Measurements from ENCODE around the gene F2RL2. TPM values are rescaled to one million over a fixed set of nuclear protein-coding genes. Genes with fewer than 3 reads are reported as not detected.

F2RL2 gene
- polyA plus RNA-seq, 1 donor from 2014 or later: not detected

- no peaks in the 10 kb centered on the region for H3K9me3 ChIP-seq (ENCODE audit: low read length)
- H3K27ac ChIP-seq (ENCODE audit: low read length): no peak overlapping the region
- no peak overlapping the region for H2AFZ ChIP-seq (ENCODE audit: low read depth, low read length)
- no peak for TF ChIP-seq EZH2 (IDR thresholded peaks at IDR 0.05; ENCODE audit: borderline replicate concordance, insufficient read depth, low read length, poor library complexity, severe bottlenecking)
- no peak for TF ChIP-seq SMC3 (conservative IDR thresholded peaks at IDR 0.05; ENCODE audit: poor library complexity)
- no peak for TF ChIP-seq EP300 (conservative IDR thresholded peaks at IDR 0.05; ENCODE audit: poor library complexity, severe bottlenecking)
- TF ChIP-seq RAD21 (conservative IDR thresholded peaks at IDR 0.05): no peak
- TF ChIP-seq POLR2AphosphoS5 (IDR thresholded peaks at IDR 0.05): no peak
- TF ChIP-seq REST (IDR thresholded peaks at IDR 0.05; ENCODE audit: borderline replicate concordance): no peak
- no peak for TF ChIP-seq CTCF (IDR thresholded peaks at IDR 0.05; ENCODE audit: poor library complexity, severe bottlenecking)
- TF ChIP-seq TAF1 (IDR thresholded peaks at IDR 0.05; ENCODE audit: low read depth): no peak
- no peak for TF ChIP-seq MXI1 (conservative IDR thresholded peaks at IDR 0.05; ENCODE audit: poor library complexity, severe bottlenecking)
- H3K9ac ChIP-seq (ENCODE audit: low read length): no peak overlapping the region
- H3F3A ChIP-seq (ENCODE audit: insufficient read depth, low read length, poor library complexity, severe bottlenecking): no peaks in the 10 kb centered on the region
- H3K9me2 ChIP-seq (ENCODE audit: insufficient read depth, low read length): no peaks in the 10 kb centered on the region
- H3K36me3 ChIP-seq (ENCODE audit: insufficient read depth, low read length): no peaks in the 10 kb centered on the region
- H3K79me2 ChIP-seq (replicated peaks; ENCODE audit: insufficient read depth, low read length): no peaks in the 10 kb centered on the region
- no peak overlapping the region for H3K4me2 ChIP-seq (ENCODE audit: low read length)
- no peaks in the 10 kb centered on the region for H3K27me3 ChIP-seq (ENCODE audit: insufficient read depth, low read depth, low read length)
- H3K4me3 ChIP-seq (ENCODE audit: low read length): no peak overlapping the region
- H4K20me1 ChIP-seq (ENCODE audit: insufficient read depth): no peaks in the 10 kb centered on the region
Measured at GRCh38 chr5:76669245-76669644, 46.0 kb upstream of the F2RL2 start.

- H3K4me2 ChIP-seq (ENCODE audit: low read length): no peak overlapping the region
- H3K27me3 ChIP-seq (ENCODE audit: insufficient read depth, low read depth, low read length): no peaks in the 10 kb centered on the region
- no peak overlapping the region for H3K4me3 ChIP-seq (ENCODE audit: low read length)
- H4K20me1 ChIP-seq (ENCODE audit: insufficient read depth): no peaks in the 10 kb centered on the region
- no peaks in the 10 kb centered on the region for H3K79me2 ChIP-seq (replicated peaks; ENCODE audit: insufficient read depth, low read length)
- H3K9me2 ChIP-seq (ENCODE audit: insufficient read depth, low read length): no peaks in the 10 kb centered on the region
- H2AFZ ChIP-seq (ENCODE audit: low read depth, low read length): no peak overlapping the region
- no peak overlapping the region for H3K27ac ChIP-seq (ENCODE audit: low read length)
- H3K36me3 ChIP-seq (ENCODE audit: insufficient read depth, low read length): no peaks in the 10 kb centered on the region
- H3K9ac ChIP-seq (ENCODE audit: low read length): no peak overlapping the region
- H3F3A ChIP-seq (ENCODE audit: insufficient read depth, low read length, poor library complexity, severe bottlenecking): no peaks in the 10 kb centered on the region
- H3K9me3 ChIP-seq (ENCODE audit: low read length): no peaks in the 10 kb centered on the region
- no peak for TF ChIP-seq SMC3 (conservative IDR thresholded peaks at IDR 0.05; ENCODE audit: poor library complexity)
Measured at GRCh38 chr5:76667495-76667894, 44.3 kb upstream of the F2RL2 start.

- Histone ChIP-seq H3K27me3 (ENCODE audit: insufficient read depth, low read depth, low read length) (no peaks in the 10 kb centered on the region), H3K36me3 (ENCODE audit: insufficient read depth, low read length) (no peaks in the 10 kb centered on the region), H2AFZ (ENCODE audit: low read depth, low read length) (no peak overlapping the region), H3K9ac (ENCODE audit: low read length) (no peak overlapping the region), H3K79me2 (replicated peaks; ENCODE audit: insufficient read depth, low read length) (no peaks in the 10 kb centered on the region), H3K4me2 (ENCODE audit: low read length) (no peak overlapping the region), H3K9me2 (ENCODE audit: insufficient read depth, low read length) (no peaks in the 10 kb centered on the region), H4K20me1 (ENCODE audit: insufficient read depth) (no peaks in the 10 kb centered on the region), H3K27ac (ENCODE audit: low read length) (no peak overlapping the region), H3K9me3 (ENCODE audit: low read length) (no peaks in the 10 kb centered on the region), H3K4me3 (ENCODE audit: low read length) (no peak overlapping the region), H3F3A (ENCODE audit: insufficient read depth, low read length, poor library complexity, severe bottlenecking) (no peaks in the 10 kb centered on the region)
- TF ChIP-seq CTCF (IDR thresholded peaks at IDR 0.05; ENCODE audit: poor library complexity, severe bottlenecking) (no peak), RAD21 (conservative IDR thresholded peaks at IDR 0.05) (no peak), EZH2 (IDR thresholded peaks at IDR 0.05; ENCODE audit: borderline replicate concordance, insufficient read depth, low read length, poor library complexity, severe bottlenecking) (no peak), MXI1 (conservative IDR thresholded peaks at IDR 0.05; ENCODE audit: poor library complexity, severe bottlenecking) (no peak), REST (IDR thresholded peaks at IDR 0.05; ENCODE audit: borderline replicate concordance) (no peak), TAF1 (IDR thresholded peaks at IDR 0.05; ENCODE audit: low read depth) (no peak), POLR2AphosphoS5 (IDR thresholded peaks at IDR 0.05) (no peak), EP300 (conservative IDR thresholded peaks at IDR 0.05; ENCODE audit: poor library complexity, severe bottlenecking) (no peak), SMC3 (conservative IDR thresholded peaks at IDR 0.05; ENCODE audit: poor library complexity) (no peak)
Measured at GRCh38 chr5:76664079-76664478, 40.9 kb upstream of the F2RL2 start.

Measured in neural cell (in vitro differentiated cells).